GM18517 (cell line): ENCODE results near the gene TSPAN3.

Experiments used
- ATAC-seq: cut with Tn5 transposase; IDR thresholded peaks from one replicate; pipeline ENCODE4 v1.9.1; 2021; ENCODE audit warnings: mild to moderate bottlenecking, moderate library complexity; ENCODE audit not compliant: unreplicated experiment

Gene TSPAN3

GRCh38 chr15:77025083-77025901, 45.6 kb downstream of the TSPAN3 start:
- no peak for ATAC-seq

- no peak for ATAC-seq
These were observed 46.4 kb downstream of the TSPAN3 start for GRCh38 chr15:77024273-77025082.

- ATAC-seq = no peak
These were observed 47.2 kb downstream of the TSPAN3 start for GRCh38 chr15:77023576-77024272.

- no peak for ATAC-seq
These were observed 48.0 kb downstream of the TSPAN3 start for GRCh38 chr15:77022646-77023575.

GRCh38 chr15:77021803-77022381, 49.0 kb downstream of the TSPAN3 start:
- ATAC-seq = no peak

GRCh38 chr15:77021088-77021481, 49.8 kb downstream of the TSPAN3 start:
- no peak for ATAC-seq

GRCh38 chr15:77020348-77021087, 50.4 kb downstream of the TSPAN3 start:
- ATAC-seq = no peak

- no peak for ATAC-seq
These were observed 51.2 kb downstream of the TSPAN3 start for GRCh38 chr15:77019521-77020331.

GRCh38 chr15:77018796-77019505, 52.0 kb downstream of the TSPAN3 start:
- ATAC-seq = no peak

- no peak for ATAC-seq
These were observed 52.9 kb downstream of the TSPAN3 start for GRCh38 chr15:77017761-77018720.

- no peak for ATAC-seq
These were observed 53.7 kb downstream of the TSPAN3 start for GRCh38 chr15:77017091-77017660.

- ATAC-seq = no peak
These were observed 54.6 kb downstream of the TSPAN3 start for GRCh38 chr15:77016321-77016695.

- ATAC-seq = no peak
These were observed 55.1 kb downstream of the TSPAN3 start for GRCh38 chr15:77015646-77016320.

- ATAC-seq = no peak
These were observed 56.5 kb downstream of the TSPAN3 start for GRCh38 chr15:77014132-77015081.

GRCh38 chr15:77013776-77014131, 57.2 kb downstream of the TSPAN3 start:
- no peak for ATAC-seq
